GM04504 (cell line): ENCODE measurements around the gene ZMYM2.
A peak's percentile ranks its signal among the peaks of the same experiment; 100 is the strongest.
"Not testable (repeated sequence)": the region's sequence is repeated elsewhere in the genome, so short reads cannot be mapped to it uniquely, and the experiment has no call there.

ENCODE experiments used
- DNase-seq: peaks from one replicate; pipeline ENCODE4 v3.0.0-alpha.2; 2012; ENCODE audit warnings: low read depth

The ZMYM2 gene

DNA sequence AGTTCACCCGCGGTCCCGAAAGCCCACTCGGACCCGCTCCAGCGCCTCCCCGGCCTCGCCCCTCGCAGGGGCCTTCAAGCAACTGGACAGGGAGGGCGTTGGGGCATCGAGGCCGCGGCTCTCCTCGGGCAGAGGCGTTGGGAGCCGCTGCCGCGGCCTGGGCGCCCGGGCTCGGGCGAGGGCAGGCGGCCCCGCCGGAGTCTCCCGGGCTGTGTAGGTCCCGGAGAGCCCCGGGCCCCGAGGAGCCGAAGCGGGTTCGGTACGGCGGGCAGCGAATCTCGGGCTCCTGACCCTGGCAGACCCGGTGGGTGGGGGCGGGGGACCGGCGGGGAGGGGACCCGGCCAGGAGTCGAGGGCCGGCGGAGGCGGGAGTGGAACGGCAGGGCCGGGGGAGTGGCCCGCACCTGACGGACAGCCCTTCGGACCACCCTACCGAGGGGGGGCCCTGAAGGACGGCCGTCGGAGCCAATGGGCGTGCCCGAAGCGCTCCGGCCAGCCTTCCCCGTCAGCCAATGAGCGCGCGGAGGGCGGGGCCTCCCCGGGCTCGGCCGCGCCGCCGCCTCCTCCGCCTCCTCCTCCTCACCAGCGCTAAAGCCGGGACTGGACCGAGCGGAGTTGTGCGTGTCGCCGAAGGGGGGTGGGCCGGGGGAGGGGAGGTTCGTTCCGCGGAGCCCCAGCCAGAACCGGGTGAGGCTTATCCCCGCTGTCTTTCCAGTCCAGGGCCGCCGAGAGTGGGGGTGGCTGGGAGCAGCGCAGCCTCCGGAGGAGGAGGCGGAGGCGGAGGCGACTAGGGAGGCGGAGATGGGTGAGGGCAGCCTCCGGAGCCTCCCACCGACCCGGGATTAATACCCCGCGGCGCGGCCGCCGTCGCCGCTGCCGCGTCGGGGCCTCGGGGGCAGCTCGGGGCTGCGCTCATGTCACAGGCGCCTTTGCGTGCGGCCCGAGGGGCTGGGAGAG, at the start of gene ZMYM2:
TSS of gene ZMYM2 (plus strand) at position 573 of the 957 bp plus-strand sequence. CDS start 34,346 bp downstream, outside the sequence.
- DNase-seq, result peak; percentile 96

DNA sequence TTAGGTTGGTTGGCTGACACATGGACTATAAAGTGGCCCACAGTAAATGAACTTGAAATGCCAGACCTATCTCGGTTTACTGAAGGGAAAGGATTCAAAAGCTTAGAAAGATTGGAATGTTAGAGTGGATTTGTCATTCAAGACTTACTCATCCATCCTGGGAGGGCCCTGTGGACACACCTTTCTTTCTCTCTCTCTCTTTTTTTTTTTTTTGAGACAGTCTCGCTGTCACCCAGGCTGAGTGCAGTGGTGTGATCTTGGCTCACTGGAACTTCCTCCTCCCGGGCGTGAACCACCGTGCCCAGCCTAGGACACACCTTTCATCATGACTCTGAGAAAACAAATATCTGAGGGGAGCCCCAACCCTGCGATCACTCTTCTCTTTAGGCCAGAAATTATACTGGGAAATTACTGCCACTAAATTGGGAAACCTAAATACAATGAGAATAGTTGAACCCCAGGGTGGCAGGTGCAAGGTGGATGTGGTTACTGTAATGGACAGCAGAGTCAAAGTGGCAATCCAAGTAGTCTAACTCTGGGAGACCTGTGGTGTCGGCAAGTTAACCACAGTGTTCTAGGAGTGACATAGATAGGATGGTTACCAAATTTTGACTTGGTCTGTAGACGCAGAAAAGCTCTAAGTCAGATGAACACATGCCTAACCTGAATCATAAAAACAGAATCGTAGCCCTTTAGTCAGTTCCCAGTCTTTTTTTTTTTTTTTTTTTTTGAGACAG, 48.0 kb upstream of the ZMYM2 start:
- DNase-seq, result no peak

DNA sequence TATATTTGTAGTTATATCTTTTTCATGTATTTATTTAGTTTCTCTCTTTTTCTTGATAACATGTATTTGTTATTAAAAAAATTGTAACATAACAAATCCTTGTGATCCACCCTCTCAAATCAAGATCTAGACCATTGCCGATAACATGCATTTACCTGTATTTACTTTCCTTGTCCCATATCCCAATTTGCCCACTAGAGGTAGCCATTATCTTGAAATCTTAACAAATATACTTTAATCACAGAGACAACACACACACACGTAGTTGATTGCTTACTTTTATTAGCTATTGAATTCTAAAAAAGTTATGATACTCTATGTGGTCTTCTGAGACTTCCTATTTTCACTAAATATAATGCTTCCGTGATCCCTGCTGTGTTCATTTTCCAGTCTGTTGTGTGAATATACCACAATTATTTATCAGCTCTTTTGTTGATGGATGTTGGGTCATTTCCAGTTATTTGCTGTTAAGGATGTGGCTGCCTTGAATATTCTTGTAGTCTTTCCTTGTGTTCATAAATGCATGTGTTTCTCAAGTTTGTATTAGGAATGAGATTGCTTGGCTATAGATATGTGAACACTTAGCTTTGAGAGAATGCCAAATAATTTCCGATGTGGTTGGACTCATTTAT, 31.3 kb upstream of the ZMYM2 start:
- DNase-seq, result peak; percentile 3

DNA sequence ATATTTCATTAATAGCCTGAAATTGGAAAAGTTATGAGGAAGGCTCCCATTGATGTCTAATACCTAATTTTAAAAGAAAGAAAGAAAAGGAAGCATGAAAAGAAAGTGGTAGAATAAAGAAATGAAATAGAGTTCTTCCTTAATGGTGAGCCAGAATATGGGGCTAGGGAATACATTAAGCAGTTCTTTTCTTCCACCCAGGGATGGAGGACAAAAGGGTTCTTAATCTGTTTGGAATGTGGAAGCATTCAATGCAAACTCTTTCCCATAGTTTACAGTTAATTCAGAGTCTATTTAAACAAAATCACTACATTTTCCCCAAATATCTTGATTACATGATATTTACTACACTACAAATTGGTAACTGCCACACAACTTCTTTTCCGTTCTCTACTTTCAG, 18.4 kb upstream of the ZMYM2 start:
- DNase-seq, result no peak

DNA sequence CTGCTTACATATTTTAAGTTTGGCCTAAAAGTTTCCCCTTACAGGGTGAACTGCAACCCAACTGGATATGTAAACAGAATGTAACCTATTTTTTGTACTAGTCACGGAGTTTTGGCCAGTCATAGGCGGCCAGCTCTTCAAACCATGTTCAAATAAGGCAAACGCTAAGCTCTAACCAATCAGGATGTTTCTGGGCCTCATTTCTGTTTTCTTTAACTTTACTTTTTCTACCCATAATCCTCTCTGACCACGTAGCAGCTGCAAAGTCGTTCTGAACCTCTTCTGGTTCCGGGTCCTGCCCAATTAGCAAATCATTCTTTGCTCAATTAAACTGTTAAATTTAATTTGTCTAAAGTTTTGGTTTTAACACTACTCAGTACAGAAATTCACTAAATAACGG, 8.2 kb upstream of the ZMYM2 start:
- no peak for DNase-seq

DNA sequence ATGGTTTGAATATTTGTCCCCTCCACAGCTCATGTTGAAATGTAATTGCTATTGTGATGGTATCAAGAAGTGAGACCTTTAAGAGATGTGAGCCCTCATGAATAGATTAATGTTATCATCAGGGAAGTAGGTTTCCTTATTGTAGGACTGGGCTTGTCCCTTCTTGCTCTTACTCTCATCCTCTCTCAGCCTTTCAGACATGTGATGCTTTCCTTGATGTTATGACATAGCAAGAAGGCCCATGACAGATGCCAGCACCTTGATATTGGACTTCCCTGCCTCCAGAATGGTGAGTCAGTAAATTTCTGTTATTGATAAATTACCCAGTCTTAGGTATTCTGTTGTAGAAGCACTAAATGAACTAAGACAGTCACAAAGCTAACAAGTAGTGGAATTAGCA, 5.7 kb upstream of the ZMYM2 start:
- DNase-seq, result no peak

DNA sequence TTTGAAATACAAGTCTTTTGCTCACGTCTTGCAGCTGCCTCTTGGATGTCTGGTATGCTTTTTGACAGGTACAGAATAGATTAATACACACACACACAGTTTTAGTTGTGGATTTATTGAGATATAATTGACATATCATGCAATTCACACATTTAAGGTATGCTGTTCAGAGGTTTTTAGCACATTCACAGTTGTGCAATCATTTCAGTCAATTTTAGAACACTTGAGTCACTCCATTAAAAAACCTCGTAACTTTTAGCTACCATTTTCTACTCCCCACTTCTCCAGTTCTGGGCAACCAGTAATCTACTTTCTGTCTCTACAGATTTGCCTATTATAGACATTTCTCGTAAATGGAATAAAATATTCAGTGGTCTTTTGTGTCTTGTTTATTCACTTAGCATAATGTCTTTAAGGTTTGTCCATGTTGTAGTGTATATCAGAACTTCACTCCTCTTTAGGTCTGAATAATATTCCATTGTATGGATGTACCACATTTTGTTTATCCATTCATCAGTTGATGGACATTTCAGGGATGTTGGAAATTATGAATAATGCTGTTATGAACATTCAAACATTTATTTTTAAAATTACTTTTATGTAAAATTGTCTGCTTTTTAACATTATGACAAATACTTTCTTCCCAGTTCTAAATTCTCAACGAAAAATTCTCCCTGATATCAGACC, 2.5 kb upstream of the ZMYM2 start:
- DNase-seq, result no peak

DNA sequence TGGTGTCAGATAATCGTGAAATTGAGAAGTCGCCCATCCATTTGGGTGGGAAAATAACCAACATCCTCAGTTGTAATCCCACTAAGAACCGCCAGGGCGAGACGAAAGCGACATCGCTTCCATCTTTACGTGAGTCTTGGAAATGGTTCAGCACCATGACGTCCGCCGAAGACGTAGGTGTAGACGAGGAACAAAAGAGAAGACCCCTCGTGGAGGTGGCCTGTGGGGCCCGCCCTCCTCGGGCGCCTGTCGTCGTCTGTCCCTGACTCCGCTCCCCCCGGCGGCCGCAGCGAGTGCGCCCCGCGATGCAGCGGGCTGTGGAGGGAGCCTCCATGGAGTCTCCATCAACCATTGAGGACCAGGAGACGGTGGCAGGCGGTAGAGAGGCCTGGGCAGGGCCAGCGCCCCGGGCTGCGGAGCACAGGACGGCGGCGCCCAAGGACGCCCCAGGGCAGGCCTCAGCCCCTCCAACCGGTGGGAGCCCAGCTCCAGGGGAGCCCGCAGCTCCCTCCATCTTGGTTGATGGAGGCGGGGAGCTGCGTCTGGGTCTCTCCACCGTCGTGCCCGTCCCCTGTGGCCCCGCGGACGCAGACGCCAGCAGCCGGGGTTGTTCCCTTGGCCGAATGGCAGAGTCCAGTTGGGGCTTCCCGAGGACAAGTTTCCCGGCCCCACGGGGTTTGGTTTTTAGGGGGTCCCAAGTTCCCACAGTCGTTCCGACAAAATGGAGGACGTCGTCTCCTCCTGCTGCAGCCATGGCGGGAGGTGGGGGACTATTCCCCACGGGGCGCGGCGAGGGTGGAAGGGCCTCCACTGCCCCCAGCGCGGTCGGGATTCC, 990 bp upstream of the ZMYM2 start:
- no peak for DNase-seq

DNA sequence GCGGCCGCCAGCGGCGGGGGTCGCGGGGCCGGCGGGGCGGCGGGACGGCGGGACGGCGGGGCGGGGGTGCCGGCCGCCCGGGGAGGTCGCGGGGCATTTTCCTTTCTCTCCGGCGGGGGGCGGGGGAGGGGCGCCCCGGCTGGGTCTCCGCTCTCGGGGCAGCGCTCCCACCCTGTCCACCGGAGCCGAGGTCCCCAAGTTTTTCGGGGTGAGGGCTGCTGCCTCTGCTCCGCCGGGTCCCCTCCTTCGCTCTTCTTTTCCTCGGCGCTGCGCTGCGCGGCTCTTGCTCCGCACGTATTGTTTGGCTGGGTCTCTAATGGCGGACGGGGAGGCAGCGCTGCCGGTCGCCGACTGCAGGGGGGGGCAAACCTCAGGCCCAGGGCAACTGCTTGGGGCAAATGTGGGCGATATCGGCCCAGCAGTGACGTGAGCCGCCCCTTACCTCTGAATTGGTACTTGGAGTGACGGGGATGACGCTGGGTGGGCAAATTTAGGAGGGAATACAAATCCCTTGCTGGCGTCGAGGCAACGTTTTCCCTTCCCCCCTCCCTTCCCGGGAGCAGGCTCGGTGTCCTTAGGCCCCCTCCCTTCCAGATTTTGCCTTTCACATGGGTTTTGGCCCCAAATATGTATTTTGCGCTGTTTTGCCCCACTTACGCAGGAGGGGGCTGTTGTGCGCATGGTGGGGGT, 759 bp downstream of the ZMYM2 start:
- DNase-seq, result no peak

DNA sequence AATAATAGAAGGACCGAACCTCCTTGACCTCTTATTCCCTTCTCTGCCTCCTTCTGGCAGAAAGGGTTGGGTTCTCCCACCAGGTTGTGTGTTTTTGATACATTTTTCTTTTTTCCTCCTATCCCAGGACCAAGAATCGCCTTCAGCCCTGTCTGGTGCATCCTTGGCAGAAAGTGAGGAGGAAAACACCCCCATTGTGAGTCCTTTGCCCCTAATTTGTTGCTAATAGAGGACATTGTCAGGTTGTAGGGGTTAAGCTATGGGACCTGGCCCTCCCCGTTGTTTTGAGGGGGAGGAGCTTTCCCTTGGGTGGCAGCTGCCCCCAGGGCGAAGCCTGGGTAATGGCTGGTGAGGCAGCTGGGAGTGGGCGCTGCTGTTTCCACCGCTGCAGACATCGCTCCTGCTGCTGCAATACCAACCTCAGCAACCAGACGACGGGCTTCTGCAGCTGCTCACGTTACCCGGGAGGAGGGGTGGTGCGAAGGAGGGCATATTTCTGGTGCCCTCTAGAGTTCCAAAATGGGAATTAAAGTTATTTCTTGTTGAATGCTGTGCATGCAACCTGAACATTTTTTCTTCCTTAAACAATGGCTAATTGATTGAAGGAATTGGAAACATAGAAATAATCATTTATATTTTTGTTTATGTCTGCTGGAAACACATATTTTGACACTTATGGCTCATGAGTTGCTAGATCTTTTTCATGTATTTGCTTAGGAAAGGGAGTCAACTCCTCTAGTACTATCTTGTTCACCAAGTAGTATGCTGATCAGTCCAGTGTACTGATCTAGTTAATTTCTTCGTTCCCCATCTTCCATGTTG, 1.5 kb downstream of the ZMYM2 start:
- DNase-seq, result peak; percentile 72

DNA sequence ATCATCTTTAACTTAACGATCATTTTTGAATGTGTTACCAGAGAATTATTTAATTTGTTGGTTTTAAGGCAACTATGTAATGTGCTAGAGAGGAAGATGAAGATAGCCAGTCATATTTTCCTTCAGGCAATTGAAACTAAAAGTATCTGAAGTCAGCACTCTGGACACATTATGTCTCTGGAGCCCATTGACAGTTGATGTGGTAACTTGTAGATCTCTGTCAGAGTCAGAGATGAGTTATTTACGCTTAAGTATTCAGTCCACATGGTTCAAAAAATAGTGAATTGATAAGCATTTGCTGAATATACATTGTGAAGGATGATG, 2.1 kb downstream of the ZMYM2 start:
- no peak for DNase-seq

DNA sequence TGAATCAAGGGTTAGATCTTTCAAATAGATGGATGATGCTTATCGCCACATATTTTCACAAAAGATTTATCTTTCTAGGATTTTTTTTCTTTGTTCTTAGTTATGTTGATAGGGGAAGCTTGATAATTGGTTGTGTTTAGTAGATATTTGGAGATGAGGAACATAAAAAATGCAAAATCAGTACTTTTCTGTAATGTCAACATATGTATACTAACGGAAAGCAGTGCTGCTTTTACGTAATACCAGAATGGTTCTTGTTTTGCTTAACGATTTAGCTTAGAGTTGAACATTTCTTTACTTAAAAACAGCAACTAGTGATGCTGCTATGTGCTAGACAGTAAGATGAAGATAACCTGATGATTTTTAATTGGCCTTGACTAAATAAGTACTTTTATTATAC, 3.0 kb downstream of the ZMYM2 start:
- no peak for DNase-seq

DNA sequence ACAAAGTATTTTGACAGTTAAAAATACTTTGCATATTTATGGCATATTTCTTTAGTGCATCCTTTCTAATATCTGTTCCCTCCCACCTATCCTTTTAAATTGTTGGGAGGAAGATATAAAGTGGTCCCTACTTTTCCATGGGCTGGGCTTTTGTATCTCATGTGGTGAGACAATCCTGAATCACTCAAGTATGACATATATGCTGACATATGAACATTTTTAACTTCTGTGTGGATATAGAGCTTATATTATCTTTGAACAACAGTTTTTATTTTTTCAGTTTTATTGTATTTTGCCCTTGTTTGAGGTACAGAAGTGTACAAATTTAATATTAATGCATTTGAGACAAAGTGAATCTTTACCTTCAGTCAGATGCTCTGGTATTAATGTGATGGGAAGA, 3.4 kb downstream of the ZMYM2 start:
- DNase-seq, result no peak

DNA sequence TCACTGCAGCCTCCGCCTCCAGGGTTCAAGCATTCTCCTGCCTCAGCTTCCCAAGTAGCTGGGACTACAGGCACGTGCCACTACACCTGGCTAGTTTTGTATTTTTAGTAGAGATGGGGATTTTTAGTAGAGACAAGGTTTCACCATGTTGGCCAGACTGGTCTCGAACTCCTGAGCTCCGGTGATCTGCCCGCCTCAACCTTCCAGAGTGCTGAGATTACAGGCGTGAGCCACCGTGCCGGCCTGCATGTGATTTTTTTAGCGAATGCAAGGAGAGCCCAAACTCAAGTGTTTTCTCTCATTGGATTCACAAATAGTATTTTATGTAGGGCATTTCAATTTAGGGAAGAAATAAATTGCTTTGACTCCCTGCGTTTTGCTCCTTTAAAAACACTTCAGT, 4.4 kb downstream of the ZMYM2 start:
- no peak for DNase-seq

DNA sequence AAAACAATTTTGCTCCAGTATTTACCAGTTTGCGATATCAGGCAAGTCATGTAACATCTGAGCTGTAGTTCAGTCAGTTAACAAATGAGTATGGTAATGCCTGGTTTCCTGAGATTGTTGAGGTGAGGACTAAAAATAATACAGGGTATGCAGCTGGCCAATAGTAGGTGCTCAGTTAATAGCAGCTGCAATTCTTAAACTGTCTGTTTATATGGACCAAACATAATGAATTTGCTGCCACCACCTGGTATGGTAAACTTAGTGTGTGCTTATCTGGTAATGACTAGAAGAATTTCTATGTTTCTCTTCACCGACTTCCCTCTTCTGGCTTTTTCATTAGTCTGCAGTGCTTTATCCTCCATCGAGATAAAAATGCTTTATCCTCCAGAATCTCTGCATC, 9.1 kb downstream of the ZMYM2 start:
- DNase-seq, result no peak

DNA sequence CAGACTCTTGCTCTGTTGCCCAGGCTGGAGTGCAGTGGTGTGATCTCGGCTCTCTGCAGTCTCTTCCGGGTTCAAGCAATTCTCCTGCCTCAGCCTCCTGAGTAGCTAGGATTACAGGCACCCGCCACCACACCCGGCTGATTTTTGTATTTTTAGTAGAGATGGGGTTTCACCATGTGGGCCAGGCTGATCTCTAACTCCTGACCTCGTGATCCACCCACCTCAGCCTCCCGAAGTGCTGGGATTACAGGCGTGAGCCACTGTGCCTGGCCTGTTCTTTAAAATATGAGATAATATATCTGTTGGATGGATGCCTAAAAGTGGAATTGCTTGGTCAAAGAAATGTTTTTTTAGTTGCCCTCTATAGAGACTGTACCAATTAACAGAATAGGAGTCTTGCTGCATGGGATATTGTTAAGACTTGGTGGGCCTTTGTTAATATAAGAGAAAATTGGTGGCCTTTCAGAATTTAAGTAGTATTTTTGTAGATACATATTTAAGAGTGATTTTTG, 16.0 kb downstream of the ZMYM2 start:
- not testable (repeated sequence) for DNase-seq

DNA sequence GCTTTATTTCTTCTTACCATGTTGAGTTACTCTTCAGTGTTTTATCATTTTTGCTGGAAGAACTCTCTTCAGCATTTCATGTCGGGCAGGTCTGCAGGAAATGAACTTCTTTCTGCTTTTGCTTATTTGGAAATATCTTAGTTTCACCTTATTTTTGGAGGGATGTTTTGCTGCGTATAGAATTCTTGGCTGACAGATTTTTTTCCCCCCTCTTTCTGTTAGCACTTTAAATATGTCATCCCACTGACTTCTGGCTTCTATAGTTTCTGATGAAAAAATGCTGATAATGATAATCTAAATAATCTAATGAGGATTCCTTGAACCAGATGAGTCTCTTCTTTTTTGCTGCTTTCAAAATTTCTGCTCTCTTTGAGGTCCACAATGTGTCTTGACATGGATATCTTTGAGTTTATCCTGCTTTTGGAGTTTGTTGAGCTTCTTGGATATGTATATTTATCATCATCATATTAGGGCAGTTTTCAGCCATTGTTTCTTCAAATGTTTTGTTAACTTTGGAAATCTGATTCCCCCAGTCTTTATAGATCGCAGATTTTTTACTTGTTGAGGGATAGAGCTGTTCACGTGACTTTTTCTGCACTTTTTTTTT, 20.4 kb downstream of the ZMYM2 start:
- no peak for DNase-seq

DNA sequence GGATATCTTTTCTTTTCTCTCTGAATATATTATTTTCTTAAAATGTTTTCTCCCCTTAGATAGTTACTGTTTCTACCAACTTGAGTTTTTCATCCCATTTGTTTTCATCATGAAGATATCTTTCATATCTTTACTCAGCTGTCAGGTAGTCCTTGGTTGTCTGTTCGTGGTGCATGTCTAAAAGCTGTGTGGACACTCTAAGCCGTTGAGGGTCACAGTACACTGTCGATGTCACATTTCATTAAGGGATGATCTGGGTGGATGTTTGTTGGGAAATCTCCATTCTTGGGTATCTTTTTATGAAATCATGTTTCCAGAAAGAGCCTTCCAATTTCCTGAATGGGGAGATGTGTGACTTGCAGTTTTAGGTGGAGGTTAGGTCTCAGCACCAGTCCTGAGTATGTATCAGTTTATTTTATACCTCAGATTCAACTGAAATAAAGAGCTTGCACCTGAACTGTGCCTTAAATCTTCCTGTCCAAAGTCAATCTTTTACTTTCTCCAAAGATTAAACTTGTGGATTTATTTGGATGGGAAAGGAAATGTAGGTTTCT, 23.2 kb downstream of the ZMYM2 start:
- DNase-seq, result no peak
